GM18519 (cell line): ENCODE measurements around the gene ACKR3.

Experiments used
- ATAC-seq: cut with Tn5 transposase; IDR thresholded peaks from one replicate; pipeline ENCODE4 v1.9.1; 2021; ENCODE audit warnings: mild to moderate bottlenecking, moderate library complexity; ENCODE audit not compliant: unreplicated experiment, low FRiP score

Gene ACKR3

GRCh38 chr2:236569573-236569973 is at the start of gene ACKR3:
ACKR3 (plus strand) TSS chr2:236569825; CDS start chr2:236580466, 10,641 bp downstream.
- peak; percentile 72 for ATAC-seq

- no peak for ATAC-seq
Measured at GRCh38 chr2:236521556-236521955, 48.1 kb upstream of the ACKR3 start.

- no peak for ATAC-seq
Measured at GRCh38 chr2:236523249-236523648, 46.4 kb upstream of the ACKR3 start.

GRCh38 chr2:236525411-236525997 is 44.1 kb upstream of the ACKR3 start:
- no peak for ATAC-seq

GRCh38 chr2:236526455-236527158 is 43.0 kb upstream of the ACKR3 start:
- ATAC-seq = no peak

GRCh38 chr2:236527159-236527630 is 42.4 kb upstream of the ACKR3 start:
- no peak for ATAC-seq

- ATAC-seq = no peak
Measured at GRCh38 chr2:236529606-236530005, 40.0 kb upstream of the ACKR3 start.

GRCh38 chr2:236530512-236530911 is 39.1 kb upstream of the ACKR3 start:
- ATAC-seq = no peak

GRCh38 chr2:236531195-236531594 is 38.4 kb upstream of the ACKR3 start:
- ATAC-seq = no peak

GRCh38 chr2:236531996-236532395 is 37.6 kb upstream of the ACKR3 start:
- ATAC-seq = no peak

- no peak for ATAC-seq
Measured at GRCh38 chr2:236533343-236533742, 36.3 kb upstream of the ACKR3 start.

GRCh38 chr2:236535024-236535423 is 34.6 kb upstream of the ACKR3 start:
- ATAC-seq = no peak

GRCh38 chr2:236536727-236537398 is 32.8 kb upstream of the ACKR3 start:
- ATAC-seq = no peak

- ATAC-seq = no peak
Measured at GRCh38 chr2:236538242-236538641, 31.4 kb upstream of the ACKR3 start.

GRCh38 chr2:236541008-236541562 is 28.5 kb upstream of the ACKR3 start:
- ATAC-seq = no peak

- ATAC-seq = no peak
Measured at GRCh38 chr2:236544362-236544761, 25.3 kb upstream of the ACKR3 start.

GRCh38 chr2:236545248-236545658 is 24.4 kb upstream of the ACKR3 start:
- no peak for ATAC-seq

GRCh38 chr2:236545814-236546480 is 23.7 kb upstream of the ACKR3 start:
- ATAC-seq = peak; percentile 51

- no peak for ATAC-seq
Measured at GRCh38 chr2:236546561-236547002, 23.0 kb upstream of the ACKR3 start.

GRCh38 chr2:236547725-236548124 is 21.9 kb upstream of the ACKR3 start:
- ATAC-seq = no peak
